A673 (cell line): ENCODE measurements around the gene C2. TPM values are rescaled to one million over a fixed set of nuclear protein-coding genes. Genes with fewer than 3 reads are reported as not detected.
"Not testable (repeated sequence)": the region's sequence is repeated elsewhere in the genome, so short reads cannot be mapped to it uniquely, and the experiment has no call there.

Experiments used
- BruUV-seq: library from RNA; stranded (reverse); fragments of 400-500 nt; replicated peaks from 2 replicates; lab custom pipeline; 2021; lab: Mats Ljungman, UMichigan
- CTCF ChIA-PET: fragments of 300-600 bp; sonication (Branson Sonifier 250); formaldehyde crosslinking; loops from one replicate; lab custom pipeline; 2022; ENCODE audit warnings: antibody characterized with exemption; lab: Charles Lee
- POLR2A ChIA-PET: fragments of 300-600 bp; sonication (Branson Sonifier 250); formaldehyde crosslinking; loops from one replicate; lab custom pipeline; 2022; ENCODE audit warnings: antibody characterized with exemption; ENCODE audit not compliant: low non-redundant PET; lab: Charles Lee
- DNase-seq: peaks from one replicate; pipeline ENCODE4 v3.0.0-alpha.2; 2015; ENCODE audit warnings: low spot score
- H3K27ac ChIP-seq: fragments of 200-600 bp; sonication (generic); 2 replicates; pipeline ENCODE4 v1.5.1; 2016; ENCODE audit warnings: mixed run types, low read depth, mild to moderate bottlenecking, mixed read lengths, antibody characterized with exemption, low read length; ENCODE audit not compliant: poor library complexity, severe bottlenecking
- H3K27me3 ChIP-seq: fragments of 200-600 bp; sonication (generic); replicated peaks from 2 replicates; pipeline ENCODE4 v1.6.1; 2017; ENCODE audit warnings: mixed run types, low read depth, mild to moderate bottlenecking, mixed read lengths, antibody characterized with exemption, low read length; ENCODE audit not compliant: insufficient read depth, poor library complexity
- H3K36me3 ChIP-seq: fragments of 200-600 bp; sonication (generic); 2 replicates; pipeline ENCODE4 v1.6.1; 2016; ENCODE audit warnings: mixed run types, mild to moderate bottlenecking, mixed read lengths, antibody characterized with exemption, low read length; ENCODE audit not compliant: insufficient read depth, poor library complexity, severe bottlenecking
- H3K4me1 ChIP-seq: fragments of 200-600 bp; sonication (generic); 2 replicates; pipeline ENCODE4 v1.6.1; 2017; ENCODE audit warnings: mixed run types, mild to moderate bottlenecking, mixed read lengths, antibody characterized with exemption, low read length; ENCODE audit not compliant: insufficient read depth, poor library complexity, severe bottlenecking
- H3K4me3 ChIP-seq: fragments of 200-600 bp; sonication (generic); 2 replicates; pipeline ENCODE4 v1.5.1; 2016; ENCODE audit warnings: low read depth, mixed run types, mild to moderate bottlenecking, mixed read lengths, low read length; ENCODE audit not compliant: poor library complexity, severe bottlenecking
- H3K9me3 ChIP-seq: fragments of 200-600 bp; sonication (generic); 2 replicates; pipeline ENCODE4 v1.6.1; 2016; ENCODE audit warnings: mixed run types, low read depth, mild to moderate bottlenecking, mixed read lengths, antibody characterized with exemption, low read length; ENCODE audit not compliant: poor library complexity, severe bottlenecking
- intact Hi-C: fragments of 100-400 bp; cut with micrococcal nuclease; formaldehyde crosslinking; loops from one replicate; pipeline ENCODE4 v1.10.0; 2022; ENCODE audit not compliant: unreplicated experiment
- microRNA-seq: library from miRNA; unstranded; fragments of <30 nt; microRNA quantifications from one replicate; pipeline ENCODE4 v1.2.0, GENCODE V29; 2021
- total RNA-seq: library from RNA; stranded (reverse); gene quantifications from 2 replicates; pipeline ENCODE4 v1.2.3, GENCODE V29; 2021

Gene C2
- total RNA-seq, 1 experiment from 2014 or later, result 0.56 TPM

GRCh38 chr6:31981744-31982143, 54.2 kb downstream of the C2 start, which contains the start of gene C4A:
C4A (plus strand) TSS chr6:31982057; CDS start chr6:31982108, 51 bp downstream.
- H3K36me3 ChIP-seq, BruUV-seq, H3K27me3 ChIP-seq, intact Hi-C loops, DNase-seq, H3K27ac ChIP-seq, H3K4me3 ChIP-seq, H3K9me3 ChIP-seq, CTCF ChIA-PET, H3K4me1 ChIP-seq, POLR2A ChIA-PET: not testable (repeated sequence)

DNA sequence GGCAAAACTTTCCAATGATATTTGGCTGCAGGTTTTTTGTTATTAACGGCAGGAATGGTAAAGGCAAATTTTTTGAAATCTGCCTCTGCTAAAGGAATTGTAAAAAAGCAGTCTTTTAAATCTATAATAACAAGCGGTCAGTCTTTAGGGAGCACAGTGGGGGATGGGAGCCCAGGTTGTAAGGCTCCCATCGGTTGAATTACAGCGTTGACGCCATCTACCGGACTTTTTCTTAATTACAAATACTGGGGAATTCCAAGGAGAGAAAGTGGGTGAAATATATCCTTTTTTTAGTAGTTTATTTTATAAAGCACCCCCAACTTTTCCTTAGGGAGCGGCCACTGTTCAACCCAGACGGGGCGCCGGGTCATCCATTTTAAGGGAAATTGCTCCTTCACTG, 61.8 kb downstream of the C2 start:
- H3K4me3 ChIP-seq, DNase-seq, CTCF ChIA-PET, H3K36me3 ChIP-seq, H3K9me3 ChIP-seq, H3K4me1 ChIP-seq, intact Hi-C loops, POLR2A ChIA-PET, H3K27me3 ChIP-seq, H3K27ac ChIP-seq, BruUV-seq: not testable (repeated sequence)

GRCh38 chr6:31994421-31994820, 66.9 kb downstream of the C2 start:
- H3K4me1 ChIP-seq, intact Hi-C loops, CTCF ChIA-PET, H3K27me3 ChIP-seq, BruUV-seq, H3K9me3 ChIP-seq, DNase-seq, H3K27ac ChIP-seq, POLR2A ChIA-PET, H3K36me3 ChIP-seq, H3K4me3 ChIP-seq: not testable (repeated sequence)

Small RNAs within 50 kb of the gene (microRNA-seq; reads per million reads assigned to microRNA genes)
- 3.2 reads per million, percentile 7 among the genes with 10 or more reads in this experiment for gene MIR1236

Other genes starting within 250 kb of the C2 start
- gene LY6G5C, start 246.7 kb upstream of the C2 start, total RNA-seq, result 3.9 and 6.8 TPM in 2 replicates
- gene ABHD16A, start 224.4 kb upstream of the C2 start, total RNA-seq, result 36.3 and 45.6 TPM in 2 replicates
- gene LY6G6F, start 220.9 kb upstream of the C2 start, total RNA-seq, result not detected in 2 replicates
- gene LY6G6D, start 212.4 kb upstream of the C2 start, total RNA-seq, result not detected in 2 replicates
- gene LY6G6C, start 206.0 kb upstream of the C2 start, total RNA-seq, result 0.42 and 0.80 TPM in 2 replicates
- not detected in 2 replicates for gene MPIG6B, start 204.3 kb upstream of the C2 start, total RNA-seq
- gene DDAH2, start 198.4 kb upstream of the C2 start, total RNA-seq, result 68.2 and 86.7 TPM in 2 replicates
- 371 and 431 TPM in 2 replicates for gene CLIC1, start 191.2 kb upstream of the C2 start, total RNA-seq
- gene MSH5, start 187.7 kb upstream of the C2 start, total RNA-seq, result 76.4 and 102 TPM in 2 replicates
- 9.9 and 19.9 TPM in 2 replicates for gene SAPCD1, start 165.1 kb upstream of the C2 start, total RNA-seq
- gene VWA7, start 150.4 kb upstream of the C2 start, total RNA-seq, result 2.7 and 2.8 TPM in 2 replicates
- gene VARS1, start 132.0 kb upstream of the C2 start, total RNA-seq, result 233 and 247 TPM in 2 replicates
- gene LSM2, start 120.8 kb upstream of the C2 start, total RNA-seq, result 99.8 and 104 TPM in 2 replicates
- gene HSPA1L, start 112.4 kb upstream of the C2 start, total RNA-seq, result 1.1 and 1.4 TPM in 2 replicates
- gene HSPA1A, start 112.2 kb upstream of the C2 start, total RNA-seq, result 113 and 129 TPM in 2 replicates
- 116 and 131 TPM in 2 replicates for gene HSPA1B, start 100.0 kb upstream of the C2 start, total RNA-seq
- 28.5 and 34.3 TPM in 2 replicates for gene NEU1, start 64.9 kb upstream of the C2 start, total RNA-seq
- not detected in 2 replicates for gene SLC44A4, start 48.7 kb upstream of the C2 start, total RNA-seq
- 117 TPM in 2 replicates for gene EHMT2, start 30.0 kb upstream of the C2 start, total RNA-seq
- gene ZBTB12, start 25.6 kb upstream of the C2 start, total RNA-seq, result 21.3 and 25.5 TPM in 2 replicates
- 0.32 TPM in 1 of 2 replicates, not detected in the other for gene CFB, start 18.4 kb downstream of the C2 start, total RNA-seq
- 94.3 and 96.8 TPM in 2 replicates for gene NELFE, start 31.3 kb downstream of the C2 start, total RNA-seq
- 64.2 and 71.3 TPM in 2 replicates for gene SKIC2, start 31.5 kb downstream of the C2 start, total RNA-seq
- gene DXO, start 44.4 kb downstream of the C2 start, total RNA-seq, result 35.6 and 37.2 TPM in 2 replicates
- gene C4A, start 54.3 kb downstream of the C2 start, total RNA-seq, result 4.6 TPM in 2 replicates
- gene C4B, start 87.1 kb downstream of the C2 start, total RNA-seq, result 2.2 and 2.3 TPM in 2 replicates
- gene CYP21A2, start 110.7 kb downstream of the C2 start, total RNA-seq, result 0.15 TPM in 1 of 2 replicates, not detected in the other
- 11.5 and 13.6 TPM in 2 replicates for gene TNXB, start 181.6 kb downstream of the C2 start, total RNA-seq
- gene ATF6B, start 200.5 kb downstream of the C2 start, total RNA-seq, result 70.2 and 74.7 TPM in 2 replicates
- 13.5 and 14.1 TPM in 2 replicates for gene FKBPL, start 202.6 kb downstream of the C2 start, total RNA-seq
- 4.5 and 4.7 TPM in 2 replicates for gene PRRT1, start 224.2 kb downstream of the C2 start, total RNA-seq
- gene PPT2, start 226.4 kb downstream of the C2 start, total RNA-seq, result 58.6 and 70.9 TPM in 2 replicates
- gene EGFL8, start 236.9 kb downstream of the C2 start, total RNA-seq, result 31.3 and 32.4 TPM in 2 replicates
- gene AGPAT1, start 248.4 kb downstream of the C2 start, total RNA-seq, result 102 and 108 TPM in 2 replicates